Activated CD4-positive, alpha-beta T cell treated with anti-CD3 and anti-CD28 coated beads for 4 hours (primary cell): Measurements from ENCODE around the gene UBAP2.
"Not testable (repeated sequence)": the region's sequence is repeated elsewhere in the genome, so short reads cannot be mapped to it uniquely, and the experiment has no call there.

Experiments used
- DNase-seq, 2 donors: peaks; one replicate each; pipeline ENCODE4 v3.0.0-alpha.2; 2020

Gene UBAP2

DNA sequence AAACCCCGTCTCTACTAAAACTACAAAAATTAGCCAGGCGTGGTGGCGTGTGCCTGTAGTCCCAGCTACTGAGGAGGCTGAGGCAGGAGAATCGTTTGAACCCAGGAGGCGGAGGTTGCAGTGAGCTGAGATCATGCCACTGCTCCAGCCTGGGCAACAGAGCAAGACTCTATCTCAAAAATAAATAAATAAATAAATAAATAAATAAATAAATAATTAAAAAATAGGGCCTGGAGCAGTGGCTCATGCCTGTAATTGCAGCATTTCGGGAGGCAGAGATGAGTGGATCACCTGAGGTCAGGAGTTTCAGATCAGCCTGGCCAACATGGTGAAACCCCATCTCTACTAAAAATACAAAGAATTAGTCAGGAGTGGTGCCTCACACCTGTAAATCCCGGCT lies 86.2 kb downstream of the UBAP2 start:
- DNase-seq: not testable (repeated sequence)

DNA sequence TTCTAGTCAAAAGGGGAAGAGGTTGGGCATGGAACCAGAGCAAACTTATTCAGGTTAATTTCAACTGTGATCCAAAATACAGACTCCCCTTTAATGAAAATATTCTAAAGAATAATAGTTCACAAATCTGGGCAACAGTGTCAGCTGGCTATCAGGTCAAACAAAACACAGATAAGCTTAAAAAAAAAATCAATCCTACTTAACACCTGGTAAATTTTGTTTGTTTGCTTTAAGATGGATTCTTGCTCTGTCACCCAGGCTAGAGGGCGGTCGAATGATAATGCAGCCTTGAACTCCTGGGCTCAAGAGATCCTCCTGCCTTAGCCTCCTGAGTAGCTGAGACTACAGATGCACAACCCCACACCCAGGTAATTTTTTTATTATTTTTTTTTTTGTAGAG lies 89.0 kb downstream of the UBAP2 start:
- DNase-seq: no peak

DNA sequence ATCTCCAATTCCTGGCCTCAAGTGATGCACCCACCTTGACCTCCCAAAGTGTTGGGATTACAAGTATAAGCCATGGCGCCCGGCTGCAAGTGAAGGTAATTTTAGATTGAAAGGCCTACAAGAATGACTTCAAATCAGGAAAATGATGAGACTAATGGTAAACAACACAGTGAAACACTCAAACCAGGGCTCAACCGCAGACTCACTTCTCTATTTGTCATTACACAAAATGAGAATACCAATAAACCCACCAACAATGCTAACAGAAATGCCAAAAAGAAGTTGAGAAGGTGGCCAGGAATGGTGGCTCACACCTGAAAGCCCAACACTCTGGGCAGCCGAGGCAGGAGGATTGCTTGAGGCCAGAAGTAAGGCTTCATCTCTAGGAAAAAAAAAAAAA lies 92.1 kb downstream of the UBAP2 start:
- DNase-seq: no peak

DNA sequence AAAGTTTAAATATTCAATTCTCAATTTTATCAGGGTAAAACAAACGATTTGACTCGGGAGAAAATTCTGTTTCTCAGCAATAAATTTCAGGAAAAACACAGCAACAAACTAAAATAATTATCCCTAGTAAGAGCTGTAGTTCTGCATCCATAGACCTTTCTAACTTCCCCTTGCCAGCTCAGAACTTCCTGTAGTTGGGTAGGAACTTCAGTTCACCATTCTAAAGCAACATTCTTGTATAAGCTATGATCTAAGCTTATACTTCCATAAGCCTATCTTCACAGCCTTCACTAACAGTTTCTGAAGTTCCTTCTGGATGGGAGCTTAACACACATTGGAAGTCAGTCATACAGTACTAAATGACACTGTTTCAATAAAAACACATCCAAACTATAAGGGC lies 96.6 kb downstream of the UBAP2 start:
- no peak for DNase-seq

DNA sequence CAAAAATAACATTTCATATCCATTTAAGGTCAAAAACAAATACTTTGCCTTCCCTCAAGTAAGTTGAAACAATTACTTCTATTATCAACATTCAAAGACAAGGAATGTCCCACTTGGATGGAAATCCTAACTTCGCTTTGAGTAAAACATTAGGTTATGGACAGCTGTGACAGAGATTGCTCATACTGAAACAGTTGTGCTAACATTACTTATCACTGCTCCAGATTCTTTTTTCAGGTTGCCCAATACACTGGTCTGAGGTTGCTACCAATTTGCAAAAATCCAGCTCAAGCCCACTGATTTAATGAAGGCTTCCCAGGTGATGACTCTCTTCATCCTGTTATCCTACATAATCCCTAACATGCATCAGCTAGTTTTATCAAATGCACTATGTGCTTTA lies 98.3 kb downstream of the UBAP2 start:
- DNase-seq: no peak

DNA sequence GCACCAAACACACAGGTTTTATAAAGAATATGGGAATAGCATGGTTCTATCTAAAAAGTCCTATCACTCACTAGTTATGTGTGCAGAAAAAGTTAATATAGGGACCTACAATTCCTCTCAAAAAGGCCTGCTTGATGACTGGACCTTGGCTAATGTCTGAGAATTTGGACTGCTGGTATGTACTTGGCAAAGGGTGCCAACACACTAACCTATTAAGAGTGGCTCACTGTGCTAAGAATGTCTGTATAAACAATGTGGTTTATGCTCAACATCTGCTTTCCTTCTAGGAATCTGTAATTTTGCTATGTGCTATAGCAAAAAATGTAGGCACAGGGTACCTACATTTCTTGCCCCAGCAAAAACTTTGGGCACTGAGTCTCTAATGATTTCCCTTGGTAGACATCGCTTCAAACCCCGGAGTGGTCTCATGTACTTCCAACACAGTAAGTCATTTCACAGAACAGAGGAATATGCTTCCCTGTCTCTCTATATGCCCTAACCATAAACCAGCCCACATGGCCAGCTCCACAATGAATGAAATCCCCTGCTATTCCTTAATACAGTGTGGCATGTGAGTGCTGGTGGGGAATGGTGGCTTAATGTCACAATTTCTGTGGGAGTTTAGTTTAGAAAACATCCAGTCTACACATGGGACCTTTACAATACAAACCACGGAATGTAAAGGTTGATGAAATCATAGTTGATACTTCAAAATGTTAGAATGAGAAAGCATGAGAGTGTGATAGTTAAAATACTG lies 101.7 kb downstream of the UBAP2 start:
- no peak for DNase-seq

DNA sequence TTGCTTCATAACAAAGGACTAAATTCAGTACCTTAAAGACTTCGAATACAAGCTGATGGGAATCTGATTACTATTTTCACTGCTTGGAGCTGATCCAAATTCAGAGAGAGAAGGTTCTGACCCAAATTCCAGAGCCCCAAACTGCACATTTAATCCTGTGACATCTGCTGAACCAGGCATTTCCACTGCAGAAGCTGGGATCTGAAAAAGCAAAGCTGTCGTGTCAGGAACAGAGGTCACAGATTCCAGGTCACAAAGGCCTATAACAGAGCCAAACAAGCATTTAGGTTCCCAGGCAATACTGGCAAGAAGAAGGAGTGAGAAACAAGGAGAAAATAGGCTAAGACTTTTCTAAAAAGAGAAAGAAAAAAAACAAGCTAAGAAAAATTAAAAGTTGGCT lies 105.3 kb downstream of the UBAP2 start:
- DNase-seq: no peak

DNA sequence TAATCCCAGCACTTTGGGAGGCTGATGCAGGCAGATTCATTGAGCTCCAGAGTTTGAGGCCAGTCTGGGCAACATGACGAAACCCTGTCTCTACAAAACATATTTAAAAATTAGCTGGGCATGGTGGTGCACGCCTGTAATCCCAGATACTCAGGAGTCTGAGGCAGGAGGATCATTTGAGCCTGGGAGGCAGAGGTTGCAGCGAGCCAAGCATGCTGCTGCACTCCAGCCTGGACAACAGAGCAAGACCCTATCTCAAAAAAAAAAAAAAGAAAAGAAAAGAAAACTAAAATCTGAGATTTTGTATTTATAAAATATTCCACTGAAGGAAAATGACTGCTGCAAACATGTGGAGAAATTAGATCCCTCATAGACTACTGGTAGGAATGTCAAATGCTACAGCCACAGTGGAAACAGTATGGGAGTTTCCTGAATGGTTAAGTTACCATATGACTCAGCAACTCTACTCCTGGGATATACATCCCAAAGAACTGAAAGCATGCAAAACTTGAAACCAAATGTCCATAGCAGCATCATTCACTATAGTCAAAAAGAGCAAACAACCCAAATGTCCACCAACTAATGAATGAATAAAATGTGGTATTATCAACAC lies 106.1 kb downstream of the UBAP2 start:
- DNase-seq: no peak

DNA sequence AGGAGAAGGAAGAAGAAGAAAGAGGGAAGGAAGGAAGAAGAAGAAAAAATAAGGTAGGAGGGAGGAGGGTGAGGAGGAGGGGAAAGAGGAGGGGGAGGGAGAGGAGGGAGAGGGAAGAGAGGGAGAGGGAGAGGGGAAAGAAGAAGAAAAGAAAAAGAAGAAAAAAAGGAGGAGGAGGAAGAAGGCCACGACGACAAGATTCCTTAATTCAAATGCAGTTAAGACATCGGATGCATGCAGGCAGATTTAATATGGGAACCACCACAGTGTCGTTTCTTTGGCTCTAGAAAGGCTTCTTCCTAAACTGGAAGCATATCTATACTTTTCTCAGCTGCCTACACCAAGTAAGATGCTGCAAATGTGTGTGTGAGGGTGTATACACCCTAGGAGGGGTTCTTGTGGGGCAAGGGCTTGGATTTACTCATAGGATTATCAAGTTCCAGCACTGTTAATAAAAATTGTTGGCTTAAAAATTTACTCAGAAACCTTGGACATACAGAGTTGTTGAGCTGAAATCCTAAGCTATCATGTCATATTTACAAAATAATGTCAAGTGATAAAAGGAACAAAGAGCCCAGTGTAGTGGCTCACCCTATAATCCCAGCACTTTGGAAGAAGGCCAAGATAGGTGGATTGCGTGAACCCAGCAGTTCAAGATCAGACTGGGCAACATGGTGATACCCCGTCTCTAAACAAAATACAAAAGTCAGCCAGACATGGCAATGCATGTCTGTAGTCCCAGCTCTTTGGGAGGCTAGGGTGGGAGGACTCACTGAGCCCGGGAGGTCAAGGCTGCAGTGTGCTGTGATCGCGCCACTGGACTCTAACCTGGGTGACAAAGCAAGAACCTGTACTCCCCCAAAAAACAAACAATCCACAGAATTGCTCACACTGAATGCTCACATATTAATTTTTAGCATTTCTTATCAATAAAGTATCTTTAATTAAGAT lies 108.5 kb downstream of the UBAP2 start:
- DNase-seq: no peak

DNA sequence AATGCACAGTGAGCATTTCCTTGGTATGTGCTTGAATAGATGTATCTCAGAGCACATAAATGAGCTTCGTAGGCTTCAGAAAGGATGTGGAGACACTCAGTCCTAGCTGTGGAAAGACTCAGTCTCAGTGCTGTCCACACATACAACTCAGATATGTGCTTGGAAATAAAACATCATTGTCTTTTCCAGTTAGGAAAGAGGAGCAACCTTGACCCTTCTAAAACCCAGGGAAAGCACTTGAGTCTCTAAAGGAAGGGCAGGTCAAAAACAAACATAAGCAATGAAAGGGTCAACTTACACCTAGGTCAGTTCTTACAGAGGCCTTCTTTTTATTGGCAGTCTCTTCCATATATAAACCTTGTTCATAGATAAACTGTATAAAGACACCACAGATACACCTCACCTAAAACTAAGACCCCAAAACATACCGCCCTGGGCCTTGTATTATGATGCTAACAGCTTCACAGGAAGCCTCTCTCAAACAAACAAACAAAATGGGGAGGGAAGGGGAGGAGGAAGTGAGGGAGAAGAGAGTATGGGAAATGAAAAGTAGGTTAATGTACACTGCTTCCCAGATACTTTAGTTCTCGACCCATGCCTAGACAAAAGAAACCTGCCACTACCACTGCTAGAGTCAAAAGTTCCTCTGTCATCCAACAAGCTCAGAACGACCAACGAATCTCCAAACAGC lies 114.4 kb downstream of the UBAP2 start:
- DNase-seq: no peak

DNA sequence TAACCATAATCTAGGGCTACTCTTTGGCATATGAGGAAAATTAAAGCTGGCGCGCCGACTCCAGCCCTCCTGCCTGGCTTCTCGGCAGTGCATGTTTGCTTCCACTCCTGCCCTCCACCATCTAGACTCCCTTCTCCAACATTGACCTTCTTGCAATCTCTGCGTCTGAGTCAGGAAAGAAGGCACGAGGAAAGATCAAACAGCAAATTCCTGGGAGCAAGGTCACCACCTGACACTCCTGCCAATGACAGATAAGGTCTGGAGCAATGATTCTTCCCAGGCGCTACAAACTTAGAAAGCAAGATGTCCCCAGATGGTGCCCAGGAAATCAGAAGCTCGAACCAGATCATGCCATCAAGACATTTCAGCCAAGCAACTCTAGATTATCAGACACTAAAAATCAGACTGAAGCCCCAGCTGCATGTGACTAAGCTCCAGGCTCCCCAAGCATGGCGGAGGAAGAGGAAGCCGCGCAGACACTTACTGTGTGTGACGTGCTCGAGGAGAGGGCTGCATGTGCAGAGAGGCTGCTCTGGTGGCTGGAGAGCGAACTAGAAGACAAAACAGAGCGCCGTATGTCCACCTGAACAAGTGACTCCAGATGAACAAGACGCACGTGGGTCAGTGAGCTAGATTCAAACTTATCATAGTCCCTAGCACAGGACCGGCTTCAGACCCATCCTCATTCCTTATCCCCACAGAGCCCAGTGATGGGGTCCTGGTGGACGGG lies 116.4 kb downstream of the UBAP2 start:
- no peak for DNase-seq

DNA sequence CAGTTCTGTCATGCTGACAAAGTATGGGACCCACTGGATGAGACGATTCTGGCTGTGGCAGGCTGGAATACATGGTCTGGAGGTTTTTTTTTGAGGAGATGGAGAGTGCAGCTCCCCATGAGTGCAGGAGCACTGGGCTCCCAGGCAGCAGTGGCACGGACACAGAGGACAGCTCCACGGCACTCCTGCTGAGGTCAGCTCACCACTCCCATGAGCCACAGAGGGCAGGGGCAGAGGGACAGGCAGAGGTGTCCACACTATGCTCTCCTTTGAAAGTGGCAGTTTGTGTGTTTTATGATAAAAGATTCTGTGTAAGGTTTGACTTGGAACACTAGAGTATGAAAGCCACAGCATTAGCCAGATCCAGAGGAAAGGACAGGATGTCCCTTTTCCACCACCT lies 117.4 kb downstream of the UBAP2 start:
- DNase-seq: no peak

DNA sequence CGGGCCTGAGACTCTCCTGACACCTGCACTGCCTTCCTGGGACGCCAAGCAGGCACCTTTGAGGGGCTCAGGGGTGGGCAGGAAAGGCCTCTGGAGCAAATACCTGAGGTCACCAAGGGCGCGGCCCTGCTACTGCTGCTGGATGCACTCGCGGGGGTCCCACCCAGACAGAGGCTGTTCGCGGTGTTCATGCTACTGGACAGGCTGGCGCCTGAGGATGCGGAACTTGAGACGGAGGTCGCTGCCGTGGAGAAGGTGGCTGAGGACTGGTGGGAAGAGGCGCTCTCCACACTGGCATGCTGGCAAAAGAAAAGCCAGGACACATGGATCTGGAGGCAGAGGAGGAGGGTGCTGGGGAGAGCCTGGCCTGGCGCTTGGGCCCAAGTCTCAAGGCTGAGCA lies 121.0 kb downstream of the UBAP2 start:
- no peak for DNase-seq

DNA sequence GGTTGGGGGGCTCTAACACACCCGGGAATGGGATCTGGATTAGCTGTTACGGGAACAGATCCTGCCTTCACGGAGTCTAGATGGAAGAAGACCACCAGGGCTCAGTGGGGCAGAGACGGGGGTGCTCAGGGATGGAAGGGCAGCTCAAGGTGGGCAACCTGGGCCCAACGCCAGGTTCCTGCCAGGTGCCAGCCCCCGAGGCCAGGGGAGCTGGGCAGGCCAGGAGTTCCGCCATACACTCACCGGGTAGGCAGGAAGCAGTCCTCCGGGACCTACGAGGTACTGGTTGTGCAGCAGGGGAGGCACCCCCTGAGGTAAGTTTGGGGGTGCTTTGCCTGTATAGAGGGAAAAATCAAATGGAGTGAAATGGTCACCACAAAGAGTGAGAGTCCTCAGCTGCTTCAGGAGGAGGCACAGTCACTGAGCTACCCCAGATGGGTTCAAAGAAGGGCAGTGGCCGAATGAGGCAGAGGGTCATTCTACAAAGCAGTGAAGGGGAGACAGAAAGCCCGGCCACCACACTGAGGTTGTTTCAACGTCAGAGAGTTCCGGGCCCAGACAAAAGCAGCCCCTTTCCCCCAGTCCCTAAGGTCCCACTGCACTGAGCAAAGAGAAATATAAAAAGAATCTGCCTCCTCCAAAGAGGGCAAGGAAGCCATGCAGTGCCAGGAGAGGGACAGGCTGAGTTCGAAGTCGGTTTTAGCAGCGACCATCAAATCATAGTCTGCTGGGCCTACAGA lies 121.8 kb downstream of the UBAP2 start:
- no peak for DNase-seq

DNA sequence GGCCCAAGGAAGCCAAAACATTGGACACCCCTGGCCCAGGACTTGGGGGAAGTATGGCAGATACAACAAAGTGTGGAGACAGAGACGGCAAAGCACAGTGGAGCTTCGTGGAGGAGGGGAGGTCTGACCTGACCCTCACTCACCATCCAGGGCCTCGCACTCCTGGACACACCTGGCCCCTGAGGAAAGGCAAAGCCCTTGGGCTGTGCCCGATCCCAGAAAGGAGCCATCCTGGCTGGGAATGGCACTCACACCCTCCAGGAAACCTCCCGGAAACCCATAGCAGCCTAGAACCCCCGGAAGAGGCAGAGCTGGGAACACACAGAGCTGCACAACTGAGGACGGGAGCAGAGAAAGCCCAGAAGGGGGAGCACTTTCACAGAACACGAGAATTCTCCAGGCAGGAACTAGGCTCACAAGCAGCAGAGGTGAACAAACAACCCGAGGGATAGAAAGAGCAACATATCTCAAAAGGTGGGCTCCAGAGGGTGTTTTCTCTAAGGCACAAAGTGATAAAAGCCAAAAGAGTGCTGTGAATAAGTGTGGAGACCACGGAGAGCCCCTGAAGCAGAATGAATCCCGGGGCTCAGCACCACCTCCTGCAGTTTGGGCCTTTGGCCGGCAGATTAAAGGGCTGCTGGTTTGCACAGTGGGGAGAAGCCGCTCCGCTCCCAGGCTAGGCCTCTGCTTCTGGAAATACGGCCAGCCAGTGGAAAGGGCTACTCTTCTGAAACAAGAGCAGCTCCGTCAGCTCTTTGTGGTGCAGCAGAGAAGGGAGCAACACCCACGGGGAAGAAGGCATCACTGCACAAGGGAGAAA lies 123.5 kb downstream of the UBAP2 start:
- no peak for DNase-seq

DNA sequence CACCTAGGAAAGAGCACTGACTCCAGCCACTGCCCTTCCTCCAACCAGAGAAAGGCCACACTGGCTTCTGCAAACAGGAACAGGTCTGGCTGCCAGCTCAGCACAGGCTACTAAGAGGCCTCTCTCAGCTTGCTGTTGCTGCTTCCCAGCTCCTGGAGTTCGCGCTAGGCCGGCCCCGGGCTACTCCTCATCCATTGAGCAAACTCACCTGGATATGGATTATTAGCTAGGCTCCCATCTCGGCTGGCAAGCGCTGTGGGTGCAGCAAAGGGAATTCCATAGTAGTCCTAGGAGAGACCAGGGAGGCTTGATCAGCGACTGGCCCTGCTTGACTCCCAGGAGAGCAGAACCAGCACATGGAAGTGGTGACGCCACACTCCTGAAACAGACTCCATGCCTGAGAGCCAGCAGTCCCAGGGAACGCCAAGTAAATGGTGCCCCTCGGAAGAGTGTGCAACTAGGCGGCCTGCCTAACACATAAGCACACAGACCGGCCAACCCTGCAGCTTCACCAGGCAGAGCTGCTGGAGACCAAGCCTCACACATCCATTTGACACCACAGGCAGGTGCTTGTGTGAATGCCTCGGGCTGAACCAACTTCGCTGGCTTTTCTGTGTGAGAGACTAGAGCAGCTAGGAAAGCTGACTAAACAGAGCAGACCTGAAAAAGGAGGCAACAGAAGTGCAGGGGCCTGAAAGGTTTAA lies 124.5 kb downstream of the UBAP2 start:
- no peak for DNase-seq

DNA sequence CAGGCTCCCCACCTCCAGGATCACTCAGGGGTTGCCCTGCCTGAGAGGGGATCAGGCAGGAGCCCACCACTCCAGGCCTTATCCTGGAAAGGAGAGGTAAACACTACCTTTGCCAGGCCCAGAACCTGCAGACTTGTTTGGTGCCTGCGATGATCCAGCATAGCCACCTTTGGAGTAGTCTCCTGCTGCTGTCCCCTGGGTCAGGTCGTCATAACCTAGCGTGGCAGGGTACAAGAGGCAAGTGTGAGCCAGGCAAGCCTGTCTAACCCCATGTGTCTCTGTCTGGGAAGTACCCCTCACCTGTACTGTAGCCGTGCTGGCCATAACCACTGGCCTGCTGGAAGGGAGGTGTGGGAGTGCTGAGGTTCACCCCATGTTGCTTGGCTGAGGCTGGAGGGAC lies 125.6 kb downstream of the UBAP2 start:
- no peak for DNase-seq

DNA sequence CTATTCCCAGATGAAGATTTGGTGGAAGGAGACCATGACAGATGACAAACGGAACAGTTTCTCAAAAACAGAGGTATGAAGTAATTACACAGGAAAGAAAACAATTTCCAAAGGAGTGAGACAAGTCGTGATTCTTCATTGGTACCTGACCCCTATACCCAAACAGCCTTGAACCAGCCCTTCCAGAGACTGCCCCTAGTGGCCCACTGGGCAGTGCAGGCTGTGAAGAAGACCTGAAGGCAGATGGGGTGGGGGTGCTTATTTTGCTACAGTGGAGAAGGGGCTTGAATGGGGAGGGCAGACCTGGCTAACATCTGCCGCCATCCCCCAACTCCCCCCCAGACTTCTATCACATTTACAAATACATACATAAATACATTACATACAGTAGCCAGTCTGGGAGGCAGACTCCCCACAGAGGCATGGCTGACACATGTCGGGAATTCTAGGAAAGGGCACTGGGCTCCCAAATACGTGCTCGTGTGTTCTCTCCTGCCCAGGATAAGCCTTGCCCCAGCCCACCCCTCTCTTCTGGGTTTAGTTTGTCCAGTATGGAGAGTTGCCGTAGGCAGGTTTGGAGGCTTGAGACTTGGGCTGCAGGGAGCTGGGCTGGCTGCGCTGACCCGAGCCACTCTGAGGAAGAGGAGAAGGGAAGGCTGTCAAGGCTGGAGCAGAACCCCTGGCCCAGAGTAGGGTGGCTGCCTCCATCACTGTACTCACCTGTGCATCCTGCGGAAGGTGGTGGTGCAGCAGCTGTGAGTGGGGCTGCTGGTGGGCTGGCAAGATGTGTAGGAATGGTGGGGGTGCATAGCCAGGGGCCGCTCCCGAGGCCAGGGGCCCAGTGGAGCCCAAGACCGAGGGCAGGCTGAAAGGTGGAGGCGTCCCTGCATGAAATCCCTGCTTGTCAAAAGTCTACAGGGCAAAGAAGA lies 126.5 kb downstream of the UBAP2 start:
- DNase-seq: no peak
